Liver (tissue), 9 donors: ENCODE results near the gene CNPY4. TPM values are rescaled to one million over a fixed set of nuclear protein-coding genes. Genes with fewer than 3 reads are reported as not detected.

ENCODE experiments used
- DNase-seq: peaks from one replicate; pipeline ENCODE4 v3.0.0-alpha.2; 2017; ENCODE audit warnings: low spot score
- H3K27ac ChIP-seq, 2 donors: one replicate each; pipeline ENCODE4 v1.7.0; 2013; ENCODE audit warnings: inconsistent platforms in 2 of 2, low read length in 2 of 2, control low read depth in 1 of 2, low read depth in 1 of 2, mild to moderate bottlenecking in 1 of 2
- H3K27me3 ChIP-seq, 4 donors: one replicate each; pipeline versions ENCODE4 v1.6.1 to v1.7.0; 2013; ENCODE audit warnings: low read length in 3 of 4, inconsistent platforms in 1 of 4, mild to moderate bottlenecking in 1 of 4, moderate library complexity in 1 of 4; ENCODE audit not compliant: control insufficient read depth in 4 of 4, insufficient read depth in 4 of 4
- H3K36me3 ChIP-seq, 4 donors: one replicate each; pipeline versions ENCODE4 v1.6.1 to v1.7.0; 2013; ENCODE audit warnings: low read length in 3 of 4, mild to moderate bottlenecking in 3 of 4, low read depth in 1 of 4, moderate library complexity in 1 of 4; ENCODE audit not compliant: control insufficient read depth in 4 of 4, insufficient read depth in 3 of 4
- H3K4me1 ChIP-seq, 4 donors: one replicate each; pipeline versions ENCODE4 v1.6.1 to v1.7.0; 2013; ENCODE audit warnings: low read length in 3 of 4, mild to moderate bottlenecking in 3 of 4, moderate library complexity in 1 of 4; ENCODE audit not compliant: control insufficient read depth in 4 of 4, insufficient read depth in 4 of 4
- H3K4me3 ChIP-seq, 3 donors: one replicate each; pipeline versions ENCODE4 v1.6.1 to v1.7.0; 2013; ENCODE audit warnings: low read length in 3 of 3, control low read depth in 1 of 3, low read depth in 1 of 3, mild to moderate bottlenecking in 1 of 3
- H3K9ac ChIP-seq, 2 donors: one replicate each; pipeline ENCODE4 v1.7.0; 2013; ENCODE audit warnings: low read length in 2 of 2, mild to moderate bottlenecking in 2 of 2, moderate library complexity in 2 of 2, control low read depth in 1 of 2, low read depth in 1 of 2
- H3K9me3 ChIP-seq, 4 donors: one replicate each; pipeline versions ENCODE4 v1.6.1 to v1.7.0; 2013; ENCODE audit warnings: low read length in 3 of 4; ENCODE audit not compliant: control insufficient read depth in 4 of 4
- ATF3 ChIP-seq: IDR thresholded peaks from 2 replicates; pipeline ENCODE4 v1.6.1; 2016; ENCODE audit warnings: antibody characterized with exemption
- CTCF ChIP-seq: fragments of 150-350 bp; IDR thresholded peaks from 2 replicates; pipeline ENCODE4 v1.5.1; 2017; ENCODE audit warnings: improper control_type of control experiment, low read depth, low read length; ENCODE audit not compliant: missing input control
- EGR1 ChIP-seq, 2 donors: IDR thresholded peaks; 2 replicates each; pipeline ENCODE4 v1.6.1; 2016 to 2018; ENCODE audit warnings: antibody characterized with exemption in 2 of 2, low read depth in 2 of 2
- FOXA1 ChIP-seq: IDR thresholded peaks from 2 replicates; pipeline ENCODE4 v1.6.1; 2016; ENCODE audit warnings: antibody characterized with exemption
- FOXA2 ChIP-seq: IDR thresholded peaks from 2 replicates; pipeline ENCODE4 v1.6.1; 2016; ENCODE audit warnings: antibody characterized with exemption
- GABPA ChIP-seq, 2 donors: IDR thresholded peaks in 1 of 2; conservative IDR thresholded peaks in 1 of 2; 2 replicates each; pipeline ENCODE4 v1.6.1; 2016; ENCODE audit warnings: antibody characterized with exemption in 2 of 2, mild to moderate bottlenecking in 1 of 2, moderate library complexity in 1 of 2
- HNF4A ChIP-seq, 2 donors: conservative IDR thresholded peaks; 2 replicates each; pipeline ENCODE4 v1.6.1; 2016; ENCODE audit warnings: antibody characterized with exemption in 2 of 2, mild to moderate bottlenecking in 2 of 2
- HNF4G ChIP-seq: IDR thresholded peaks from 2 replicates; pipeline ENCODE4 v1.6.1; 2016; ENCODE audit warnings: antibody characterized with exemption
- JUND ChIP-seq, 2 donors: IDR thresholded peaks; 2 replicates each; pipeline ENCODE4 v1.6.1; 2016; ENCODE audit warnings: antibody characterized with exemption in 2 of 2
- MAX ChIP-seq: IDR thresholded peaks from 2 replicates; pipeline ENCODE4 v1.6.1; 2016; ENCODE audit warnings: antibody characterized with exemption
- NR2F2 ChIP-seq: IDR thresholded peaks from 2 replicates; pipeline ENCODE4 v1.6.1; 2016; ENCODE audit warnings: antibody characterized with exemption
- RAD21 ChIP-seq, 2 donors: IDR thresholded peaks; 2 replicates each; pipeline ENCODE4 v1.6.1; 2016; ENCODE audit warnings: antibody characterized with exemption in 2 of 2, mild to moderate bottlenecking in 2 of 2
- REST ChIP-seq: IDR thresholded peaks from 2 replicates; pipeline ENCODE4 v1.6.1; 2016; ENCODE audit warnings: antibody characterized with exemption, mild to moderate bottlenecking
- RXRA ChIP-seq, 2 donors: IDR thresholded peaks; 2 replicates each; pipeline ENCODE4 v1.6.1; 2017 to 2018; ENCODE audit warnings: antibody characterized with exemption in 2 of 2, mild to moderate bottlenecking in 1 of 2
- SP1 ChIP-seq: IDR thresholded peaks from 2 replicates; pipeline ENCODE4 v1.6.1; 2018; ENCODE audit warnings: antibody characterized with exemption, mild to moderate bottlenecking
- TAF1 ChIP-seq: conservative IDR thresholded peaks from 2 replicates; pipeline ENCODE4 v1.6.1; 2016; ENCODE audit warnings: antibody characterized with exemption, mild to moderate bottlenecking
- YY1 ChIP-seq: IDR thresholded peaks from 2 replicates; pipeline ENCODE4 v1.6.1; 2016; ENCODE audit warnings: antibody characterized with exemption, mild to moderate bottlenecking
- ZBTB33 ChIP-seq: IDR thresholded peaks from 2 replicates; pipeline ENCODE4 v1.6.1; 2016; ENCODE audit warnings: antibody characterized with exemption
- WGBS: extraction: QIAGEN DNeasy Blood & Tissue Kit; methylation state at CpG from one replicate; pipeline ENCODE4 v1.1.7; 2013; 5-methylcytosine and 5-hydroxymethylcytosine counted together
- polyA plus RNA-seq, 2 donors: library from polyadenylated mRNA; stranded (reverse) in 1 of 2; unstranded in 1 of 2; fragments of 200-250 nt in 1 of 2; fragments of >200 nt in 1 of 2; fragmentation: Nextera tagmentation in 1 of 2; extraction: Ambion mirVana in 1 of 2; gene quantifications; one replicate each; pipeline versions ENCODE4 v1.2.1 to v1.2.3, GENCODE V29; 2013 to 2015
- total RNA-seq, 2 donors: library from RNA; depleted of rRNA; stranded (reverse); fragments of >200 nt; gene quantifications; one replicate each; pipeline ENCODE4 v1.2.3, GENCODE V29; 2014
- donor health status: healthy.
- donor health status: healthy.
- donor health status: healthy.
- donor health status: healthy.
- donor health status: healthy.

CNPY4 gene
- total and polyA plus RNA-seq, 4 donors: 1.9 to 11.9 (median 3.8) TPM

GRCh38 chr7:100173806-100174495 lies 54.5 kb downstream of the CNPY4 start:
- Histone ChIP-seq H3K36me3 (no peaks in the 10 kb centered on the region), H3K4me1 (peaks cover 0 to 12% (median 7%) of the 10 kb centered on the region in 4 donors), H3K4me3 (no peak overlapping the region), H3K27me3 (peaks cover 0 to 3% (median 2%) of the 10 kb centered on the region in 4 donors), H3K9ac (no peak overlapping the region), H3K9me3 (no peaks in the 10 kb centered on the region), H3K27ac (no peak overlapping the region)
- WGBS: 89% methylated on average over 11 of the region's 11 CpGs
- TF ChIP-seq GABPA (IDR thresholded peaks at IDR 0.05 in 1 of 2, conservative IDR thresholded peaks at IDR 0.05 in 1 of 2) (no peak), FOXA1 (no peak), YY1 (no peak), SP1 (no peak), NR2F2 (no peak), RAD21 (IDR thresholded peaks at IDR 0.05) (no peak), FOXA2 (no peak), HNF4G (no peak), REST (no peak), ATF3 (no peak), JUND (IDR thresholded peaks at IDR 0.05) (no peak), RXRA (IDR thresholded peaks at IDR 0.05) (no peak), MAX (no peak), HNF4A (conservative IDR thresholded peaks at IDR 0.05) (no peak), ZBTB33 (no peak), CTCF (no peak), TAF1 (no peak), EGR1 (IDR thresholded peaks at IDR 0.05; ENCODE audit: low read depth in 2 of 2) (no peak)
- no peak for DNase-seq
